Ishikawa (cell line): ENCODE data around the gene TMPRSS11A.

Experiments used
- CEBPB ChIP-seq: IDR thresholded peaks from 2 replicates; pipeline ENCODE4 v1.6.1; 2012
- CREB1 ChIP-seq: IDR thresholded peaks from 2 replicates; pipeline ENCODE4 v1.6.1; 2012; ENCODE audit warnings: low read depth
- EGR1 ChIP-seq: IDR thresholded peaks from 2 replicates; pipeline ENCODE4 v1.6.1; 2012
- EP300 ChIP-seq: IDR thresholded peaks from 2 replicates; pipeline ENCODE4 v1.6.1; 2012; ENCODE audit warnings: borderline replicate concordance
- FOXM1 ChIP-seq: IDR thresholded peaks from 2 replicates; pipeline ENCODE4 v1.6.1; 2012; ENCODE audit warnings: low read depth, borderline replicate concordance
- NFIC ChIP-seq: IDR thresholded peaks from 2 replicates; pipeline ENCODE4 v1.6.1; 2012
- RAD21 ChIP-seq: IDR thresholded peaks from 2 replicates; pipeline ENCODE4 v1.6.1; 2012; ENCODE audit warnings: low read depth
- REST ChIP-seq: IDR thresholded peaks from 2 replicates; pipeline ENCODE4 v1.6.1; 2012; ENCODE audit warnings: low read depth, mild to moderate bottlenecking
- TAF1 ChIP-seq: IDR thresholded peaks from 2 replicates; pipeline ENCODE4 v1.6.1; 2012; ENCODE audit warnings: low read depth, mild to moderate bottlenecking
- TCF12 ChIP-seq: IDR thresholded peaks from 2 replicates; pipeline ENCODE4 v1.6.1; 2012; ENCODE audit warnings: low read depth
- TEAD4 ChIP-seq: IDR thresholded peaks from 2 replicates; pipeline ENCODE4 v1.6.1; 2012
- USF1 ChIP-seq: IDR thresholded peaks from 2 replicates; pipeline ENCODE4 v1.6.1; 2012
- YY1 ChIP-seq: IDR thresholded peaks from 2 replicates; pipeline ENCODE4 v1.6.1; 2012; ENCODE audit warnings: low read depth
- ZBTB7A ChIP-seq: IDR thresholded peaks from 2 replicates; pipeline ENCODE4 v1.6.1; 2012; ENCODE audit warnings: low read depth
- TF ChIP-seq, protein P1 (sequence below): IDR thresholded peaks from 2 replicates; pipeline ENCODE4 v1.6.1; 2012

TMPRSS11A gene

GRCh38 chr4:67891645-67892044, 71.6 kb downstream of the TMPRSS11A start:
- TF ChIP-seq RAD21 (no peak), NFIC (no peak)

- TF ChIP-seq NFIC (no peak), YY1 (no peak), CEBPB (no peak)
These were observed 77.0 kb downstream of the TMPRSS11A start for GRCh38 chr4:67886281-67886680.

DNA sequence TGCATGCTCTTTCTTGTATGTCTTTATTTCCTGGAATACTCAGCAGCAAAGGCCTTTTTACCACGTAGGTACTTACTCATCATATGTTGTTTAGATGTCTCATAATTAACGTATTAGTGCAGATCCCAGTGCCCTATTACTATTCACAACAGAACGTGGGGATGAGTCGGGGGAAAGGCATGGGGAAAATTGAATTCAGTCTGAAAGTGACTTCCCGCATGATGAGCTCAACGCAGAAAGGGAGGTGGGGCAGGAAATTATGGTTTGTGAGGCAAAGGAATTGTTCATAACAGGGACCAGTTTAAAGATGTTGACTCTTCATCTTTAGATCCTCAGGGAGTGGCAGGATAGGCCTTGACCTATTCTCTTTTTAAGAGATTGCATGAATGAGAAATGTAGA, 77.5 kb downstream of the TMPRSS11A start:
- TF ChIP-seq CREB1 = no peak
- TF ChIP-seq ZBTB7A = no peak
- no peak for TF ChIP-seq TAF1
- no peak for TF ChIP-seq TCF12
- TF ChIP-seq CEBPB = no peak
- no peak for TF ChIP-seq EP300
- TF ChIP-seq TEAD4 = no peak

DNA sequence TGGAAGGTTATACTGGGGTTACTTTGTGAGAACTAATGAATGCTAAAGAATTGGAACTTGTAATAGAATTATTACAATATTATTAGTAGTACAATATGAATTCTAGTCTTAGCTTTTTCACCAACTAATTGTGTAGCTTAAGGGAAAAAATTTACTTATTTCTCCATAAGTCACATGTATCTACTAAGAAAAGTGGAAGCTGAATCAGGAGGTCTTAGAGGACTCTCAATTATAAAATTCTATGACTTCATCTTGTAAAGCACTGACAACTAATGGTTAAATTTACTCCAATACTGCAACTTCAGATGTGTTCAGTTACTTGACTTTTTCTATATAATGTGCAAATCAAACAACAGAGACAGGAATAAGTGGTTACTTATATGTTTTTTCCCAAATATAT, 78.6 kb downstream of the TMPRSS11A start:
- TF ChIP-seq RAD21 (no peak), TCF12 (no peak), TAF1 (no peak), REST (no peak), EP300 (no peak), USF1 (no peak), CEBPB (no peak), YY1 (no peak), EGR1 (no peak), CREB1 (no peak)

DNA sequence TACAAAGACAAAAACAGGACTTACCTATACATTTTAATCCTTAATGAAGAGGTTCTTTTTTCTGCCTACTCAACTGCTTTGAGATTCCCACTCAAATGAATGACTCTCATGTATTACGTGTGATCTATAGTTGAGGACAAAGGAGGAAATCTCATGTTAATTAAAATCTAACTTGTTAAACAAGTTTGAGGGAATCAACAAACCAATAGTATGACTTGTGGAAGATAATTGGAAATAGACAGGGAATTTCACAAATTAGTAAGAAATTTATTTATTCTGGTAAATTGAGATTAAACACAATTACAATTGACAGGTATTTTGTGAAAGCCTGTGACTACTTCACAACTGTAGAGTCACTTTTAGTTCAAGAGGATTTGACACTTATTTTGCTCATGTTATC, 79.4 kb downstream of the TMPRSS11A start, which contains the start of gene TMPRSS11D:
TSS of gene TMPRSS11D (minus strand) at position 101 of the 400 bp plus-strand sequence. CDS start at position 32, 69 bp downstream.
- no peak for TF ChIP-seq CEBPB
- TF ChIP-seq FOXM1 = no peak
- TF ChIP-seq TCF12 = no peak
- TF ChIP-seq, protein P1, sequence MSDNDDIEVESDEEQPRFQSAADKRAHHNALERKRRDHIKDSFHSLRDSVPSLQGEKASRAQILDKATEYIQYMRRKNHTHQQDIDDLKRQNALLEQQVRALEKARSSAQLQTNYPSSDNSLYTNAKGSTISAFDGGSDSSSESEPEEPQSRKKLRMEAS = no peak
- TF ChIP-seq TAF1 = no peak
- no peak for TF ChIP-seq RAD21
- TF ChIP-seq EGR1 = no peak
- no peak for TF ChIP-seq YY1
- no peak for TF ChIP-seq TEAD4
- TF ChIP-seq REST = no peak
- no peak for TF ChIP-seq ZBTB7A
- TF ChIP-seq EP300 = no peak
- TF ChIP-seq USF1 = no peak
- no peak for TF ChIP-seq CREB1

- TF ChIP-seq TEAD4 (no peak), YY1 (no peak), TCF12 (no peak), USF1 (no peak), RAD21 (no peak), EP300 (no peak), ZBTB7A (no peak)
- TF ChIP-seq, protein P1 = no peak
These were observed 79.8 kb downstream of the TMPRSS11A start for GRCh38 chr4:67883458-67883857.
